GM18511 (cell line): ENCODE data around the gene SBF2.

Experiments
- ATAC-seq: cut with Tn5 transposase; IDR thresholded peaks from one replicate; pipeline ENCODE4 v1.9.1; 2021; ENCODE audit warnings: mild to moderate bottlenecking, moderate library complexity; ENCODE audit not compliant: unreplicated experiment

Gene SBF2

DNA sequence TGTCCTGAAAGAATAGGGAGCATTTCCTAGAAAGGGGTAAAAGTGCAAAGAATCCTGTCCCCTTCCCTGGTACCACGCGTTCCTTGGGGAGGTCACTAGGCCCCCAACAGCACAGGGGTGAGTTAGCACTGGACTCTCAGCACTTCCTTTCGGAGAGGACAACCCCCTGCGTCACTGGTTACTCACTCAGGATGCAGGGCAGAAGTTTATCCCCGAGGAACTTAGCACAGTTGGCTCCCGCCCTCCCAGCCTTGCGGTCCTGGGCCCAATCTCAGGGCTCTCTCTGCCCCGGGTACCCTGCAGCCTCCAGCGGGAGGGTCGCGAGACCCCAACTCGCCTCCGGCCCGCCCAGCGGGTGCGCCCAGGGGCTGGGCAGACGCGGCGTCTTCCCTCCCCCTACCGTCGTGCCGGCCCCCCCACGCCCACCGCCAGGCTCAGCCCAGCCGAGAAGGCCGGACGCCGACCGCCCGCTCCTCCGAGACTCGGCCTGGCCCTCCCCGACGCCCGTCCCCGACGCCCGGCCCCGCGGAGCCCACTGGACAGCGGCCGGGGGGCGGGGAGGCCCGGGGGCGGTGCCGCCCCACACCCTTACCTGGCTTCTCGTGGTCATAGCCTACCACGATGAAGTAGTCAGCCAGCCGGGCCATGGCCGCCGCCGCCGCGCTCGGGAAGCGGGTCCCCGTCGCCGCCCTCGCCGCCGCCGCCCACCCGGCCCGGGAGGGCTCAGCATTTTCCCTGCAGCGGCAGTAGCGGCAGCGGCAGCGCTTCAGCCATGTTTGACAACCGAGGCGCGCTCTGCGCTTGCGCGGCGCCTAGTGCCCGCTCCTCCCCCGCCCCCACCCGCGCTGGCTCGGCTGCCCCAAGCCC, at the start of gene SBF2:
Gene SBF2 (minus strand): TSS at position 797 of the 867 bp plus-strand sequence. CDS start 150 bp downstream, at position 647.
- peak; percentile 54 for ATAC-seq

DNA sequence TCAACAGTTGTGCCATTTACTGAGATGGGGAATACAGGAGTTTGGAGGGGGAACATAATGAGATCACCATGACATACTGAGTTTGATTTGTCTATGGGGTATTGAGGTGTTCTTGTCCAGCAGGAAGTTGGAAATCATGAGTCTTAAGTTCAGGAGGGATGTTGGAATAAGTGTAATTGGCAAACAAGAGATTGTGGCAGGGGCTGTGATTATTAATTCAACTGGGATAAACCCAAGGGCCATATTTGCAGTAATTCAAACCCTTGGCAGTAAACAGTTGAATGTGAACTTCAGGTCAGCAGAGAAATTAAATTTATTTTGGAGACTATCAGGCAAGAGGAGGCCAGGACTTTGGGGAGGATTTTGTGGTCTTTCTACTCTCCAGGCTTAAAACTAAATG, 44.3 kb upstream of the SBF2 start:
- no peak for ATAC-seq

DNA sequence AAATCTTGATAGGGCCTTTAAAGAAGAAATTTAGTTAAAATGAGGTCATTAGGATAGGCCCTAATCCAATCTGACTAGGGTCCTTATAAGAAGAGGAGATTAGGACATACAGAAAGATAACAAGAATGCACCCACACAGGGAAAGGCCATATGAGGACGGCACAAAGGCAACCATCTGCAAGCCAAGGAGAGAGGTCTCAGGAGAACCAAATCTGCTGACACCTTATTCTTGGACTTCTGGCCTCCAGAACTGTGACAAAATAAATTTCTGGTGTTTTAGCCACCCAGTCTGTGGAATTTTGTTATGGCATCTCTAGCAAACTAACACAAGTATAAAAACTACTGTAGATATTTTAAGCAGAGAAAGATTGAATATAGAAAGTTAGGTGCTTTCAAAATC, 39.5 kb upstream of the SBF2 start:
- ATAC-seq, result no peak

DNA sequence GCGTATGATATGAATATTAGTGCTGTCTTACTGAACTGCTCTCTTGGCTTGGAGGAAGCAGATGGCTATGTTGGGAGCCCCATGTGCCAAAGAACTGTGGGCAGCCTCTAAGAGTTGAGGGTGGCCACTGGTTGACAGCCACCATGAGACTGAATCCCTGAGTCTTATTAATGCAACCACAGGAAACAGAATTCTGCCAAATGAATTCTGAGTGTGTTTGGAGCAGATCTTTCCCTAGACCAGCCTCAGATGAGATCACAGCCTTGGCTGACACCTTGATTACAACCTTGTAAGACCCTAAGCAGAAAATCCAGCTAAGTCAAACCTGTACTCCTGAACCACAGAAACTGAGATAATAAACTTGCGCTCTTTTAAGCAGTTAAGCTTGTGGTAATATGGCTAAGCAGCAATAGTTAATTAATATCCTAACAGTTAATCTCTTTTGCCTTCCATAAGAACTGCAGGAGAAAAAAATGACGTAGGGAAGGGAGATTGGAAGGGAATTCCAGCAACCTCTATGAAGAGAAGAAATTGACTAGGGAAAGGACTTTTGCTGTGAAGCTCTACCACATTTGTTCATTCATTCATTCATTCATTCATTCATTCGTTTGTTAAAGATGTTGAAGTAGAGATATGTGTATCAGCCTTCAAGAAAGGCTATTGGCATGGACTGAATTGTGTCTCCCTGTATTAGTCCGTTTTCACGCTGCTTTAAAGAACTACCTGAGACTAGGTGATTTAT, 37.7 kb upstream of the SBF2 start:
- no peak for ATAC-seq

DNA sequence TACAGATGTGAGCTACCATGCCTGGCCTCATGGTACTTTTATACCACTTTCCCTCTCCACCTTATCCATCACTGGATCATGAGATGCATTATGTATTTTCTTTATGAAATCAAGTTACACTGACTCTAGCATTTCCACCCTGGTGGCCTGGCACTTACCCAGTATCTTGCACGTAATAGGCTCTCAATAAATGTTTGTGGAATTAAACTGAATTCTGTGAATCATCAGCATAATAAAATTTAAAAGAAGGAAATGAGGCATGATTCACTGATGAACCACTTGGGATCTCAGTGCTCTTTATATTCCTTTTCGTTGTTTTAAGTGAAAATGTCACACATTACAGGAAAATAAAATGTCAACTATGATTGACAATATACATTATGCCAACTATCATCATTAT, 35.9 kb upstream of the SBF2 start:
- ATAC-seq, result no peak

DNA sequence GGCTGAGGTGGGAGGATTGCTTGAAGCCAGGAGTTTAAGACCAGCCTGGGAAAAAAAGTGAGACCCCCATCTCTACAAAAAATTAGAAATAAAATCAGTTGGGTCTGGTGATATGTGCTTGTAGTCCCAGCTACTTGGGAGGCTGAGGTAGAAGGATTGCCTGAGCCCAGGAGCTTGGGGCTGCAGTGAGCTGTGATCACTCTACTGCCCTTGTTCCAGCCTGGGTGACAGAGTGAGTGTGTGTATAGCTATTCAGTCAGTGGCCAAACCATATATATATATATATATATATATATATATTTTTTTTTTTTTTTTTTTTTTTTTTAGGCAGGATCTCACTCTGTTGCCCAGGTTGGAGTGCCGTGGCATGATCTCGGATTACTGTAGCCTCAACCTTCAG, 35.3 kb upstream of the SBF2 start:
- ATAC-seq, result no peak

DNA sequence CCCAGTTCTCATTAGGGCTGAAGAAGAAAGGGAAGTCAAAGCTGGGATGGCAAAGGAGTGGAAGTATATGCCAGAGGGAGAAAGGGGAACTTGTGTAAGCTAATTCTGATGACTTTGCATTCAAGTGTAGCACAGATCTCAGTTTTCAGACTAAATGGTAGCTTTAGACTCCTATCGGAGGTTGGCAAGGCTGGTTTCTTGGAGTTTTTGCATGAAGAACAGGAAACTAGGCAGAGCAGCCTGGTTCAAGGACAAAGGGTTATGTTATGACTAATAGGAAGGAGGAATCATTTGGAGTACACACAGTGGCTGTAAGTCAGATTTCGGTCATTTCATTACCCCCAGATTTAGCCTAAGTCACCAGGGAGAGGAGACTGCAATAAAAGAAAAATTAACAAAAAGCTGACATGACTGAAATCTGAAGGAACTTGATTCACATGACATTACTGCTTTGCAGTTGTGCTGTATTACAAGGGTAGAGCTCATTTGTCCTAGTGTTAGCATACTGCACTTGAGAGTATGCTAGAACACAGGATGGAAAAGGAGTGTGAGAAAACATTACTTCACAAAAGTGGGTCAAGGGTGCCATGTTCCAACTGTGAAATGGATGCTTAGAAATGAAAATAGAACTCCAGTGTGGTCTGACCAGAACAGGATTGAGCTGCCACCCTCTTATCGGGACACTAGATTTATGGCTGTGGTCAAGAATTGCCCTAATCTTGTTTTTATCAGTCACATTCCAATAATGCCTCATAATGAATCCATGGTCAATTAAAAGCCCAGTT, 34.5 kb upstream of the SBF2 start:
- no peak for ATAC-seq

DNA sequence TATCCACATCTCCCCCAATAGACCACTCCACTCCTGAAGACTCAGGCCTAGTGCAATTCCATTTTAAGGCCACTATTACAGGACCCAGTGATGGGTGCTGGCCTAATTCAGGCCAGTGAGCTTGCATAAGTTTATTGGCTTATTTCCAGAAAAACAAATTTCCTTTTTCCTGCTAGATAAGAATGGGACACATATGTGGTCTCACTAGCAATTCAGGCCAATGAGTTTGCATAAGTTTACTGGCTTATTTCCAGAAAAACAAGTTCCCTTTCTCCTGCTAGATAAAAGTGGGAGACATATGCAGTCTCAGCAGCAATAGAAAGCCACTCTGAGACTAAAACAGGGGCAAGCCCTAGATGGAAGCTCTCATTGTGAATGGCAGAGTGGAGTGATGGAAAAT, 33.2 kb upstream of the SBF2 start:
- ATAC-seq, result no peak

DNA sequence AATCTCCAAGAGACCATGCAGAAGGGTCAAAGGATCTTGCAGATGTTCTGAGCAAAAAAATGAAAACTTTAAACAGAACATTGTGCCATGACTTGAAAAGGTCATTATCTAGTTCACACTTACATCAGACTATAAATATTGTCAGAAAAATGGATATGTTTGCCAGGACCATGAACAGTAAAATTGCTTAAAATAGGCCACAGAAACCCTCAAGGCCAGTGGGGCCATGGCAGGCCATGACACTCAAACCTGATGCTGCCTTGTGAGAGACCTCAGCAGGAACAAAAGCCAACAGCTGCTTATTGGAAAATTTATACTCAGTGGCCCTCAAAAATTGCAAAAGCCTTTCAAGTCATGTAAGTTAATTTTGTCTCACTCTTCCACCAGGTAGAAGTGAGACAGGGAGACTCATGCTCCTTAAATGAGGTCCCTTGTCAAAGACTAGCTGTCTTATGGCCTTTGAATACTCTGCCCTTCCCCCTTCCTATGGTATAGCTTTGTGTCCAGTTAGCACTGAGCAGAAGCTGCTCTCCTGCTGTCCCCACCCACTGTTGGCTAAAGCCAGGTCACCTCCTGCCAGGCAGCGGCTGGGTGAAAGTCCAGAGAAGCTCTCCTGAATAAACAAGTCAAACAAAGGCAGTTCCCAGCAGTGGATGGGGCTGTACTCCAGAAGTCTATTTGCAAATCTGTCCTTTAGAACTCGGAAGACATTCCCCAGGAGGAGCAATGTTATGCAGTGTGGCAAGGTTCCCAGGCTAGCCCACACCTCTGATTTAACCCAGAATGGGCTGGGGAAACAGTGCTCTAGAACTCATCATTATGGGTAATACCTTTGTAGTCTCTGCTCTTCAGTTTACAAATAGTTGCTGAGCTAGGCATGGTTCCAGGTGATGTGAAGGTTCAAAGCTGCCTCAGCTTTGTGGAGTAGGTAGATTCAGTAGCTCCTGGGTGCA, 32.3 kb upstream of the SBF2 start:
- ATAC-seq, result no peak

DNA sequence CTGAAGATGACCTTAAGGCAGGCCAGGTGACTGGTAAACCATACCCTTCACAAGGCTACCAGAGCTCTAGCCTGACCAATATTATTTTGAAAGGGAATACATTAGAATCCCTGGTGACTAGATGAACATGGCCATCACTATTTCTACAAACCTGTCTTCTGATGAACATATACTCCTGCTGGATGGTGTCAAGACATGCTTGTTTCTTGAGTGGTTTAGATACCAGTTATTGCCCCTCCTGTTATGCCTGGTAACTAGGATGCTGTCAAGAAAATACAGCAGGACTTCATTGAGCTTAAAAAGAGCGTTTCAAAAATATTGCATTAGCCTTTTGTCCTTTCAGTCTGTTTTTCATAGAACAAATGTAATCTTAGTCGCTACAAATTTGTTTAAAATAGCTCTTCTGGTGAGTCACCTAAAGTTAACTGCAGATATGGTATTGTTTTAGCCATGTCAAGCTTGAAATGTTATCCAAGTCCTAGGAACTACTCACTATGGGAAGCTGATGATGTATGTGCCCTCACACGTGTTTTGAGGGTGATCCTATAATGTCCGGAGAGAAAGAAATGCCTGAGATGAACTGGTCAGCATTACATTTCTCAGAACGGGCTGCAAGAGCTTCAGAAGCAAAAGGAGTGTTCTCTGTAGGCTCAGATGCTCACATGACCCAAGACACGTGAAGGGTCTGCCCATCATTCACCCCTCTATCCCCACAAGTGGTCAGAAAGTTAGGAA, 31.4 kb upstream of the SBF2 start:
- no peak for ATAC-seq

DNA sequence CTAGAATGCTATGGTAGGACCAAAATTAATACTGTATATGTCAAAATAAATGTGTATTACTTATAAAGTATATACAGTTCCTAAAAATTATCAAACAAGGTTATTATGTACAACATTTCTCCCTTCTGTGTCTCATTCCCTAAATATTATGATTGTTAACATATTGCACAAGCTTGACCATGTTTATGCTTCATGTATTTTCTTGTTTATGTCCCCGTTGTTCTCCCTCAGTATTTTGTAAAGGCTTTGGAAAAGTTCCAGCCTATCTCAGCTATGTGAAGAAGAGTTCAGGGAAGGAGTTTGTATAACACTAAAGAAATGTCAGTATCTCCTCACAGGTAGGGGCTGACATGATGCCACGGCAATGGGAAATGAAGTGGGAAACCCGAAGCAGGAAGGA, 30.5 kb upstream of the SBF2 start:
- ATAC-seq, result no peak

DNA sequence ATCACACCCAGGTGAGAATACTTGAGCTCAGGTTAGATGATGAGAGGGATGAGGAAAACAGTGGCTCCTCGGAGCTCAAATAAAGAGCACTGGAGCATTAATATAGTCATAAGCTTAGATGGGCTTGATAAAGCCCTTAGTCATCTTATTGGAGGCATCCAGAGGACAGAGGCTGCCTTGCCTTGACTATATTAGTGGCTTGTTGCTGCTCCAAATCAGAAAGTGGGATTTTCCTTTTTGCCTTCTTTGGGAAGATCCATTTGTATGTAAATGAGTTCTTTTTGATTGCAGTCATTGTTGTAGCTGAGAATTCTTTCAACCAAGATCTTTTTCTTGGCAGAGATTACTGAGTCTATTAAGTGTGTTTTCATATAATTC, 29.8 kb upstream of the SBF2 start:
- no peak for ATAC-seq

DNA sequence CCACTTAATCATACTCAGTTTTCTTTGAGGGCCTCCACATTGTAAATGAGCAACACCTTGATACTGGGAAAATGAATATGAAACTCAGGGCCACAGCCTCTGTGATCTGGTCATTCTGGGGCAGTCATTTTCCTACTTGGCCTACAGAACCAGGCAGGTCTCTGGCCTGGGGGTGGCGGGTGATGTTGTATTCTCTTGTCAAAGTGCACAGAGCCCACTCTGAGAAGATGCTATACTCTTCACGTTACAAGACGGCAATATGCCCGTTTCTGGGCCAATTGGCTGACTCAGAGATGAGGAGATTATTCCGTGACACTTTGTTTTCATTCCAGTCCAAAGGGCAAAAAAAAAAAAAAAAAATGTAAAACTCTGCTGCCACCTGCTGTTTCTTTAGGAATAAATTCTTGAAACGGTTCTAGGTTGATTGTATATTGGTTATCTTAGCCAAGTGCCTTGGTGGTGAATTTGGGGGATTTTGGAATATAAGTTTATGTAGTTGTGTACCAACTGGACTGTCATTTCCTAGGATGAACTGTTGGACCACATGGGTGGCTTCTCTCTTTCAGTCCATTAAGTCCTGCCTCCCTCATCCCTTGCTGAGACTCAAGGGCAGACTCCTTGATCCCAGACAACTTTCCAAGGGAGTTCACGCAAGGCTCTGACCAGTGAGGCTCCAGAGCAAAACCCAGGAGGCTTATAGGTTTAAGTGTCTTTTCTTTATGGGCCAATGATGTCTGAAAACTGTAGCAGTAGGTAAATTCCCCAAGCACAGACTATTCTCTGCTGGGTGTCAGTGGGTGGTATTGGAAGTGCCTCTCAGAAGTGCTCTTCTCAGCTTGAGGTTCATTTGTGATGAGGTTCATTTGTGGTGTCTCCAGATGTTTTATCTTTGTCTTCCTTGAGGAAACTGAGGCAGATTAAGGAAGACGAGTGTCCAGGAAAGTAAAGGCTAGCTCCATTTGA, 29.1 kb upstream of the SBF2 start:
- ATAC-seq, result peak; percentile 76

DNA sequence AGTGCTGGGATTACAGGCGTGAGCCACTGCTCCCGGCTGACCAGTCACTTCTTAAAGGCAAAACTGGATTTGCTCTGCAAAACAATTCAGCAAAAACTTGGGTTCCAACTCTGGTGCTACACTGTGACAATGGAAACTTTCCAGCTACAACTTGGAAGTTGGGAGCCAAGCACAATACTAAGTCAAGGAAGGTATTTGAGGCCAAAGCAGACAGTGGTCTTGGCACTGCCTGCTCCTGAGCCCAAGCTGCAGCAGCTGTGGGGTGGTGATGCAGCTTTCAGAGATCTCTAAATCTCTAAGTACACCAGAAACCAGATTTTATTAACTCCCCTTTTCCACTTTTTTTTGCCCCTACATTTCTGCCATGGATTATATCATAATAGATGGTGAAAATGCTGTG, 28.4 kb upstream of the SBF2 start:
- no peak for ATAC-seq

DNA sequence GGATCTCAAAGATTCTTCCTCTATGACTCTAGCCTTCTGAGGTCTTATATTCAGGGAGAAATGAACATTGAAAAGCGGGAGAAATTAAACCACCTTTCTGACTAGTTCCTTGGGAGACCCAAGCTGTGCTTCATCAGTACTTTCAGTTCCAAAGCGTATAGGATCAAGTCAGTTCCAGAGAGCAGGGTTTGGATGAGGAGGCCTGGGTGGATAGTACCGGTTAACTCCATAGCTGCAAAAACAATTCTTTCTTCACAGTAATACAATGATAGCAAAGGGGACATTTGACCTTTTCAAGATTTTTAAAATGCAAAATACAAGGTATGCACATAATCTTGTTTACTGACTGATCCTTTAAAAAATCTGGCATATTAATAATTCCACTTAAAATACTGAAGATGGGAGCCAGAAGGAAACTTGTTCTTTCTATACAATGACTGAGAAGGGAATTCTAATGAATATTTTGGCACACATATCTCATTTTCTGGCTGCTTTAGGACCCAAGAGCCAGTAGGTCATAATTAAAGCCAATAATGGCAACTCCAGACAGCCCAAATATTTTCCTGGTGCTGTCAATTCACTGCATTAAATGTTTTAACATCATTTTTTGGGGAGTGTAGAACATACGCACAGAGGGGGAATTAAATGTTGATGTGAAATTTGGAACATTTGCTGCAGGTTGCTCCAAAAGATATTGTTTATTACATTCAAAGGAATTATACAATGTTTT, 26.9 kb upstream of the SBF2 start:
- no peak for ATAC-seq

DNA sequence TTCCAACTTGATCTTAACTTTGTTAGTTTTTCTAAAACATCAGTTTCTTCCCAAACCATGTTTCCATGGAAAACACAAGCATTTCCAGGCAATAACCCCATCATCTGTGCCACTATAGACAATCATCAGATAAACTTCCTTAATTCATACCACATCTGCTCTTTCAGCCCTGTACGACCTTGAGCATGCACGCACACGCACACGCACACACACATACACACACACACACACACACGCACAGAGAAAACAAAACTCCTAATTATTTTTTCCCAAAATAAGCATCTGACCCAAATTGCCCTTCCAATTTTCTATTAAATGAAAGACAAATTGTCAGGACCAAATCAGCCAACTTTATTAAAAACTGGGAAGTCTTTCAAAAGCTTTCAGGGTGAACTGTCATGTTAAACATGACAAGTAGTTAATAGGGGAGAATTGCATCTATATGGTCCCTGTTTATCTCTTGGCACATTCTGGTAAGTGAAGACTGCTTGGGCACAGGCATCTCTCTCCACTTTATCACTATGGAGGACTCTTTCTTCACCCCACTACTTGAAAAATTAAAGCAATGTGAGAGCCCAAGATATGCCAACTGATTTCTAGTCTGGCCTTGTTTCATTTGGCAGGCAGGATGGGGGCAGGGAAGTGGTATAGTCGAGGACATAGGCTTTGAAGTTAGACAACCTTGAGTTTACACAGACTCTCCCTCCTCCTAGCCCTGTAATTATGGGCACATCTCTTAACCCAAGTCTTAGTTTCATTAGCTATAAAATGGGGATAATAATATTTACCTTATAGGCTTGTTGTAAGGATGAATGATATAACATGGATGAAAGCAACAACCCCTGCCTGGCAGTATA, 25.9 kb upstream of the SBF2 start:
- ATAC-seq, result no peak

DNA sequence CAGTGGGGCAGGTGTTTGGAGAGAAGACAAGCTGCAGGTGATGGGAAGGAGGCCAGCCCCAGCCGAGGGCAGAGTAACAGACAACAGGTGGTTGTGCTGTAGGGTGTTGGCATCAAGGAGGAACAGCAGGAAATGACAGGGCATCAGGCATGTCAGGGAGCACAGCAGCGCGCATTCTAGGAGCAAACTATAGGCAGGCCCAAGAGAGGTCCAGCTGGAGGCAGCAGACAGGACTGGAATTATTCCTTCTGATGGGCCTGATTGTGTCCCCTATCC, 24.4 kb upstream of the SBF2 start:
- ATAC-seq, result no peak
